ENCODE results near the gene CEMIP2.

- TF ChIP-seq CTCF (conservative IDR thresholded peaks at IDR 0.05) (no peak), ZFX (IDR thresholded peaks at IDR 0.05) (no peak)
Observed at GRCh38 chr9:71770170-71770569, 1.9 kb upstream of the CEMIP2 start.

Measured in C4-2B (cell line).